K562 (cell line): Measurements from ENCODE around the gene ZNF384. TPM values are rescaled to one million over a fixed set of nuclear protein-coding genes. Genes with fewer than 3 reads are reported as not detected.

ENCODE experiments used
- CREBBP ChIP-seq: IDR thresholded peaks from one replicate; pipeline ENCODE4 v1.6.1; 2012; ENCODE audit warnings: low read depth, mild to moderate bottlenecking, control low read depth, inconsistent platforms, low read length
- FOXA1 ChIP-seq: fragments of 450-650 bp; IDR thresholded peaks from 2 replicates; pipeline ENCODE4 v1.6.1; 2016; ENCODE audit warnings: mild to moderate bottlenecking, borderline replicate concordance
- HNRNPLL ChIP-seq: fragments of 200-400 bp; formaldehyde crosslinking; IDR thresholded peaks from 2 replicates; pipeline ENCODE4 v1.6.1; 2017; ENCODE audit warnings: low read length, low read depth, mild to moderate bottlenecking; ENCODE audit not compliant: poor library complexity, severe bottlenecking
- MYC ChIP-seq, 2 experiments: fragments of 250-450 bp in 1 of 2; sonication (Bioruptor Pico) in 1 of 2; IDR thresholded peaks; 2 replicates each; pipeline versions ENCODE4 v1.5.1 to v1.6.1; 2012 to 2021; ENCODE audit warnings: low read depth in 2 of 2, borderline replicate concordance in 1 of 2, improper control_type of control experiment in 1 of 2, low read length in 1 of 2, mild to moderate bottlenecking in 1 of 2, moderate library complexity in 1 of 2
- RBFOX2 ChIP-seq: fragments of 200-400 bp; formaldehyde crosslinking; IDR thresholded peaks from 2 replicates; pipeline ENCODE4 v1.6.1; 2017; ENCODE audit warnings: low read depth, mild to moderate bottlenecking, low read length, moderate library complexity
- RHOXF2B ChIP-seq: fragments of 250-450 bp; sonication (Bioruptor Pico); conservative IDR thresholded peaks from 2 replicates; pipeline ENCODE4 v1.5.1; 2021
- XRCC3 ChIP-seq: fragments of 450-650 bp; IDR thresholded peaks from 2 replicates; pipeline ENCODE4 v1.6.1; 2017; ENCODE audit warnings: mild to moderate bottlenecking, moderate library complexity
- ZFP30 ChIP-seq: fragments of 250-450 bp; sonication (Bioruptor Pico); IDR thresholded peaks from 2 replicates; pipeline ENCODE4 v1.8.0; 2022; ENCODE audit warnings: moderate library complexity, mild to moderate bottlenecking, inconsistent platforms, borderline replicate concordance
- ZNF175 ChIP-seq: fragments of 200-800 bp; sonication (Bioruptor generic); IDR thresholded peaks from 2 replicates; pipeline ENCODE4 v1.6.1; 2016; ENCODE audit warnings: low read depth, mild to moderate bottlenecking, missing genetic modification characterization, missing compliant biosample characterization
- ZNF212 ChIP-seq: fragments of 450-650 bp; formaldehyde crosslinking; IDR thresholded peaks from 2 replicates; pipeline ENCODE4 v1.4.0; 2020; ENCODE audit warnings: mild to moderate bottlenecking
- polyA plus RNA-seq, 8 experiments: library from polyadenylated mRNA; depleted of rRNA in 4 of 8; stranded (reverse) in 5 of 8; unstranded in 3 of 8; fragments of >200 nt; fragmentation: Nextera tagmentation in 2 of 8; fragmentation: Illumina TruSeq in 1 of 8; extraction: Ambion mirVana in 2 of 8; extraction: Trizol in 1 of 8; gene quantifications; 2 replicates each; pipeline versions ENCODE4 v1.2.1 to v1.2.3, GENCODE V29; 2011 to 2014; ENCODE audit warnings: inconsistent platforms in 1 of 8, missing spikeins in 1 of 8
- total RNA-seq, 7 experiments: library from RNA; depleted of rRNA in 6 of 7; stranded (reverse); fragments of >200 nt in 6 of 7; fragmentation: Illumina TruSeq in 2 of 7; extraction: Trizol in 2 of 7; gene quantifications; 2 replicates each; pipeline versions ENCODE4 v1.2.1 to v1.2.3, GENCODE V29; 2011 to 2021; ENCODE audit warnings: low replicate concordance in 1 of 7
- TF ChIP-seq, protein P1 (sequence below), 2 experiments: fragments of 450-650 bp; conservative IDR thresholded peaks; 2 replicates each; pipeline ENCODE4 v1.6.1; 2017; ENCODE audit warnings: mild to moderate bottlenecking in 2 of 2, moderate library complexity in 2 of 2
- TF ChIP-seq, protein P2 (sequence below): fragments of 450-650 bp; IDR thresholded peaks from 2 replicates; pipeline ENCODE4 v1.6.1; 2016; ENCODE audit warnings: low read depth
- TF ChIP-seq, protein P3 (sequence below), 3 experiments: fragments of 200-800 bp in 1 of 3; fragments of 250-450 bp in 1 of 3; fragments of 450-650 bp in 1 of 3; sonication (Bioruptor Pico) in 1 of 3; sonication (Bioruptor generic) in 1 of 3; formaldehyde crosslinking in 1 of 3; IDR thresholded peaks; 2 replicates each; pipeline versions ENCODE4 v1.6.1 to v1.8.0; 2016 to 2022; ENCODE audit warnings: mild to moderate bottlenecking in 2 of 3, missing genetic modification characterization in 2 of 3, missing compliant biosample characterization in 1 of 3, moderate library complexity in 1 of 3

ZNF384 gene
- total and polyA plus RNA-seq, 9 of the 15 experiments (the other 6 are each of a cell fraction or from before 2014, with no cell fraction given): 0.36 to 64.8 (median 21.3) TPM

DNA sequence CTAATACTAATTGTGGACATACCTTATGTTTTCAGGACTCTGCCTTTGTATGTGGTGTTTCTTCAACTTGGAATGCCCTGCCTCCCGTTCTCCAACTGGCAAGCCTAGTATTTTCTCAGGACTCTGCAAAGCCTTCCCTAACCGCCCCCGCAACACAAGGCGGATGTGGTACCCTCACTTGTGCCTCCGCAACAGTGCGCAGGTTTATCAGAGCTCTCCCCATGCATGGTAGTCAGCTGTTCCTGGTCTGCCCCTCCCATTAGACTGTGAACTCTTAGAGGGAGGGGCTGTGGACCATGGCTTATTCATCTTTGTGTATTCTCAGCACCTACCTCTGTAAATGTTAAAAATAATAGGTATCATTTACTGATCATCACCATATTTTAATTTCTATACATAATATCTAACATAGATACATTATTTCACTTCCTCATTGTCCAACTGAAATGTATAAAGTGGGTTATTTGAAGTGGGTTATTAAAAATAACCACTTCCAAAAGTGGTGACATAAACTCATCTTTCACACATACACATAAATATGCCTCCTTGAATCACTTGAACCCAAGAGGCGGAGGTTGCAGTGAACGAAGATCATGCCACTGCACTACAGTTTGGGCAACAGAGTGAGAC lies 62.4 kb downstream of the ZNF384 start (continued):
- TF ChIP-seq, protein P1, sequence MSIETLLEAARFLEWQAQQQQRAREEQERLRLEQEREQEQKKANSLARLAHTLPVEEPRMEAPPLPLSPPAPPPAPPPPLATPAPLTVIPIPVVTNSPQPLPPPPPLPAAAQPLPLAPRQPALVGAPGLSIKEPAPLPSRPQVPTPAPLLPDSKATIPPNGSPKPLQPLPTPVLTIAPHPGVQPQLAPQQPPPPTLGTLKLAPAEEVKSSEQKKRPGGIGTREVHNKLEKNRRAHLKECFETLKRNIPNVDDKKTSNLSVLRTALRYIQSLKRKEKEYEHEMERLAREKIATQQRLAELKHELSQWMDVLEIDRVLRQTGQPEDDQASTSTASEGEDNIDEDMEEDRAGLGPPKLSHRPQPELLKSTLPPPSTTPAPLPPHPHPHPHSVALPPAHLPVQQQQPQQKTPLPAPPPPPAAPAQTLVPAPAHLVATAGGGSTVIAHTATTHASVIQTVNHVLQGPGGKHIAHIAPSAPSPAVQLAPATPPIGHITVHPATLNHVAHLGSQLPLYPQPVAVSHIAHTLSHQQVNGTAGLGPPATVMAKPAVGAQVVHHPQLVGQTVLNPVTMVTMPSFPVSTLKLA (conservative IDR thresholded peaks at IDR 0.05): peak; percentile 43 to 73
- TF ChIP-seq, protein P2, sequence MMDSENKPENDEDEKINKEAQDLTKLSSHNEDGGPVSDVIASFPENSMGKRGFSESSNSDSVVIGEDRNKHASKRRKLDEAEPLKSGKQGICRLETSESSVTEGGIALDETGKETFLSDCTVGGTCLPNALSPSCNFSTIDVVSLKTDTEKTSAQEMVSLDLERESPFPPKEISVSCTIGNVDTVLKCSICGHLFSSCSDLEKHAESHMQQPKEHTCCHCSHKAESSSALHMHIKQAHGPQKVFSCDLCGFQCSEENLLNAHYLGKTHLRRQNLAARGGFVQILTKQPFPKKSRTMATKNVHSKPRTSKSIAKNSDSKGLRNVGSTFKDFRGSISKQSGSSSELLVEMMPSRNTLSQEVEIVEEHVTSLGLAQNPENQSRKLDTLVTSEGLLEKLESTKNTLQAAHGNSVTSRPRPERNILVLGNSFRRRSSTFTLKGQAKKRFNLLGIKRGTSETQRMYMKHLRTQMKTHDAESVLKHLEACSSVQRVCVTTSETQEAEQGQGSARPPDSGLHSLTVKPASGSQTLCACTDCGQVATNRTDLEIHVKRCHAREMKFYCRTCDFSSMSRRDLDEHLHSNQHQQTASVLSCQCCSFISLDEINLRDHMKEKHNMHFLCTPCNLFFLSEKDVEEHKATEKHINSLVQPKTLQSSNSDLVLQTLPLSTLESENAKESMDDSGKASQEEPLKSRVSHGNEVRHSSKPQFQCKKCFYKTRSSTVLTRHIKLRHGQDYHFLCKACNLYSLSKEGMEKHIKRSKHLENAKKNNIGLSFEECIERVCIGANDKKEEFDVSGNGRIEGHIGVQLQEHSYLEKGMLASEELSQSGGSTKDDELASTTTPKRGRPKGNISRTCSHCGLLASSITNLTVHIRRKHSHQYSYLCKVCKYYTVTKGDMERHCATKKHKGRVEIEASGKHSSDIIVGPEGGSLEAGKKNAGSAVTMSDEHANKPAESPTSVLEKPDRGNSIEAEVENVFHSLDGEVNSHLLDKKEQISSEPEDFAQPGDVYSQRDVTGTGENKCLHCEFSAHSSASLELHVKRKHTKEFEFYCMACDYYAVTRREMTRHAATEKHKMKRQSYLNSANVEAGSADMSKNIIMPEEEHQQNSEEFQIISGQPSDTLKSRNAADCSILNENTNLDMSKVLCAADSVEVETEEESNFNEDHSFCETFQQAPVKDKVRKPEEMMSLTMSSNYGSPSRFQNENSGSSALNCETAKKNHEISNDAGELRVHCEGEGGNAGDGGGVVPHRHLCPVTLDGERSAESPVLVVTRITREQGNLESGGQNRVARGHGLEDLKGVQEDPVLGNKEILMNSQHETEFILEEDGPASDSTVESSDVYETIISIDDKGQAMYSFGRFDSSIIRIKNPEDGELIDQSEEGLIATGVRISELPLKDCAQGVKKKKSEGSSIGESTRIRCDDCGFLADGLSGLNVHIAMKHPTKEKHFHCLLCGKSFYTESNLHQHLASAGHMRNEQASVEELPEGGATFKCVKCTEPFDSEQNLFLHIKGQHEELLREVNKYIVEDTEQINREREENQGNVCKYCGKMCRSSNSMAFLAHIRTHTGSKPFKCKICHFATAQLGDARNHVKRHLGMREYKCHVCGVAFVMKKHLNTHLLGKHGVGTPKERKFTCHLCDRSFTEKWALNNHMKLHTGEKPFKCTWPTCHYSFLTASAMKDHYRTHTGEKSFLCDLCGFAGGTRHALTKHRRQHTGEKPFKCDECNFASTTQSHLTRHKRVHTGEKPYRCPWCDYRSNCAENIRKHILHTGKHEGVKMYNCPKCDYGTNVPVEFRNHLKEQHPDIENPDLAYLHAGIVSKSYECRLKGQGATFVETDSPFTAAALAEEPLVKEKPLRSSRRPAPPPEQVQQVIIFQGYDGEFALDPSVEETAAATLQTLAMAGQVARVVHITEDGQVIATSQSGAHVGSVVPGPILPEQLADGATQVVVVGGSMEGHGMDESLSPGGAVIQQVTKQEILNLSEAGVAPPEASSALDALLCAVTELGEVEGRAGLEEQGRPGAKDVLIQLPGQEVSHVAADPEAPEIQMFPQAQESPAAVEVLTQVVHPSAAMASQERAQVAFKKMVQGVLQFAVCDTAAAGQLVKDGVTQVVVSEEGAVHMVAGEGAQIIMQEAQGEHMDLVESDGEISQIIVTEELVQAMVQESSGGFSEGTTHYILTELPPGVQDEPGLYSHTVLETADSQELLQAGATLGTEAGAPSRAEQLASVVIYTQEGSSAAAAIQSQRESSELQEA: no peak
- TF ChIP-seq MYC (IDR thresholded peaks at IDR 0.05; ENCODE audit: low read depth, low read length) (peak; percentile 47; the same call in 1 of the 2 replicates), MYC (CRISPR knock-in tag; IDR thresholded peaks at IDR 0.05; ENCODE audit: borderline replicate concordance, low read depth) (no peak), ZNF175 (0 out of 2 replicates have a peak, but pooled peaks have one; percentile 34), XRCC3 (no peak), RHOXF2B (no peak), ZNF212 (CRISPR knock-in tag) (no peak), CREBBP (no peak), ZFP30 (CRISPR knock-in tag) (no peak), HNRNPLL (peak; percentile 64), RBFOX2 (no peak), FOXA1 (no peak)
- TF ChIP-seq, protein P3, sequence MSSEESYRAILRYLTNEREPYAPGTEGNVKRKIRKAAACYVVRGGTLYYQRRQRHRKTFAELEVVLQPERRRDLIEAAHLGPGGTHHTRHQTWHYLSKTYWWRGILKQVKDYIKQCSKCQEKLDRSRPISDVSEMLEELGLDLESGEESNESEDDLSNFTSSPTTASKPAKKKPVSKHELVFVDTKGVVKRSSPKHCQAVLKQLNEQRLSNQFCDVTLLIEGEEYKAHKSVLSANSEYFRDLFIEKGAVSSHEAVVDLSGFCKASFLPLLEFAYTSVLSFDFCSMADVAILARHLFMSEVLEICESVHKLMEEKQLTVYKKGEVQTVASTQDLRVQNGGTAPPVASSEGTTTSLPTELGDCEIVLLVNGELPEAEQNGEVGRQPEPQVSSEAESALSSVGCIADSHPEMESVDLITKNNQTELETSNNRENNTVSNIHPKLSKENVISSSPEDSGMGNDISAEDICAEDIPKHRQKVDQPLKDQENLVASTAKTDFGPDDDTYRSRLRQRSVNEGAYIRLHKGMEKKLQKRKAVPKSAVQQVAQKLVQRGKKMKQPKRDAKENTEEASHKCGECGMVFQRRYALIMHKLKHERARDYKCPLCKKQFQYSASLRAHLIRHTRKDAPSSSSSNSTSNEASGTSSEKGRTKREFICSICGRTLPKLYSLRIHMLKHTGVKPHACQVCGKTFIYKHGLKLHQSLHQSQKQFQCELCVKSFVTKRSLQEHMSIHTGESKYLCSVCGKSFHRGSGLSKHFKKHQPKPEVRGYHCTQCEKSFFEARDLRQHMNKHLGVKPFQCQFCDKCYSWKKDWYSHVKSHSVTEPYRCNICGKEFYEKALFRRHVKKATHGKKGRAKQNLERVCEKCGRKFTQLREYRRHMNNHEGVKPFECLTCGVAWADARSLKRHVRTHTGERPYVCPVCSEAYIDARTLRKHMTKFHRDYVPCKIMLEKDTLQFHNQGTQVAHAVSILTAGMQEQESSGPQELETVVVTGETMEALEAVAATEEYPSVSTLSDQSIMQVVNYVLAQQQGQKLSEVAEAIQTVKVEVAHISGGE (CRISPR knock-in tag; IDR thresholded peaks at IDR 0.05): peak in 2 of 3 experiments; percentile 42 to 61; a peak in 2 of 6 replicates
